GM12874 (cell line): ENCODE measurements around the gene FAM114A1.

ENCODE experiments used
- CTCF ChIP-seq: IDR thresholded peaks from 2 replicates; pipeline ENCODE4 v1.5.1; 2011; ENCODE audit warnings: low read depth, mild to moderate bottlenecking, control low read depth, low read length, moderate library complexity; ENCODE audit not compliant: insufficient read depth

FAM114A1 gene

GRCh38 chr4:38842994-38843393 is 24.6 kb upstream of the FAM114A1 start:
- TF ChIP-seq CTCF, result no peak

DNA sequence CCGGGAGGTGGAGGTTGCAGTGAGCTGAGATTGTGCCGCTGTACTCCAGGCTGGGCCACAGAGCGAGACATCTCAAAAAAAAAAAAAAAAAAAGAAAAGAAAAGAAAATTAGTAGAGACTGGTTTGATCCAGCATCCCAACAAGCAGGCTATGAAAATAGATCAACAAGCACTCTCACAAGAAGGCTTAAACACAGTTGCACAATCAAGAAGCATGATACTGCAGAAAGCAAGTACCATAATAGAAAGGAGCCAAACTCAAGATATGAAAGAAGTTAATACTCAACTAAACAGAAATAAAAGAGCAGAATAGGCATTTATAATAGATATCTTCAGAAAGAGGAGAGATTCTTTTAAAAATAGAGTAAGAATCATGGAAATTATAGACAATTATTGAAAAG is 21.6 kb upstream of the FAM114A1 start:
- no peak for TF ChIP-seq CTCF

DNA sequence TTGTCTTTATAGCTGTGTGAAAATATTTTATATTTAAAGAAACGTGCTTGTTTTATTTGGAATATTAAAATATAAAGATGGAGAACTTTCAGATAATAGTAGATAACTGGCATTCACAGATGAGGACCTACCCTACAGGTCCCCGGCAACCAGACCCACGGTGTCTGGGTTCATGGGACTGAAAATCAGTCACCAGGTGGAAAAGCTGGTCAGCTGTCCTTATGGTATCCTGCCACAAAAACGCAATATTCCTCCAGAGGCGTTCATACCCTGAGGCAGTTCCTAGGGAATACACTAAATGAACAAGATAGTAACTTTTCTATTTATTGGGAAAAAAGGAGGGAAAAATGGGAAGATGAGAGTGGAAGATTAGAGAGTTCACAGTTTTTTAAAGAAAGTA is 12.1 kb upstream of the FAM114A1 start:
- TF ChIP-seq CTCF, result no peak

DNA sequence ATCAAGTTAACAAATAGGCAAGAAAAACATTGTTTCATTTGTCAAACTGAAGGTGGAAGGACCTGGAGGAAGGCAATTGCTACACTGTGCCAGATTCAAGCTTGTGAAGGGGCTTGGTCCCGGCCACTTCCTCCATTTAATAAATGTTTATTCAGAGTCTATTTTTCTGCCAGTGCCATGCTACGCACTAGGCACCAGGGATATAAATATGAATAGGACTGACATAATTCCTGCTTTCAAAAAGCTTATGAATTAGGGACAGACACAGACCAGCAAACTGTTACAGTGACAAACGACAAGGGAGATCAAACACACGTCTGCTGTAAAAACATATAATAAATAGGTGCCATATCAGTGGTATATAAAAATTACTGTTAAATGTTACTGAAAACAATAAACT is 11.6 kb upstream of the FAM114A1 start:
- no peak for TF ChIP-seq CTCF

- peak; percentile 54 for TF ChIP-seq CTCF
Observed at GRCh38 chr4:38856524-38857337, 10.9 kb upstream of the FAM114A1 start, which contains the start of gene TLR6. TLR6 (minus strand) TSS chr4:38856817; CDS start chr4:38829473, 27,344 bp downstream.

- TF ChIP-seq CTCF, result no peak
Observed at GRCh38 chr4:38857354-38858096, 10.1 kb upstream of the FAM114A1 start.

GRCh38 chr4:38858097-38858420 is 9.5 kb upstream of the FAM114A1 start:
- TF ChIP-seq CTCF, result no peak
